Body of pancreas (tissue), 4 donors: ENCODE data around the gene NUBPL. TPM values are rescaled to one million over a fixed set of nuclear protein-coding genes. Genes with fewer than 3 reads are reported as not detected.

ENCODE experiments used
- ATAC-seq: fragments of 150-250 bp; one replicate; pipeline ENCODE4 v1.9.1; 2016
- DNase-seq, 4 donors: peaks; one replicate each; pipeline ENCODE4 v3.0.0-alpha.2; 2019
- H3K27ac ChIP-seq, 4 donors: fragments of 200-600 bp; sonication (generic); 1 replicate in 3 of 4; 2 replicates in 1 of 4; pipeline versions ENCODE4 v1.5.1 to v1.6.1; 2016 to 2019; ENCODE audit warnings: mild to moderate bottlenecking in 1 of 4, mixed read lengths in 1 of 4, moderate library complexity in 1 of 4
- H3K27me3 ChIP-seq, 2 donors: fragments of 200-600 bp; sonication (generic); one replicate each; pipeline ENCODE4 v1.6.0; 2016; ENCODE audit warnings: mild to moderate bottlenecking in 1 of 2
- H3K36me3 ChIP-seq, 2 donors: fragments of 200-600 bp; sonication (generic); replicated peaks in 1 of 2; 2 replicates each; pipeline ENCODE4 v1.5.1; 2016; ENCODE audit warnings: low read depth in 2 of 2; ENCODE audit not compliant: insufficient read depth in 1 of 2
- H3K4me1 ChIP-seq: fragments of 200-600 bp; sonication (generic); one replicate; pipeline ENCODE4 v1.6.0; 2016
- H3K4me3 ChIP-seq, 2 donors: fragments of 200-600 bp; sonication (generic); 1 replicate in 1 of 2; 2 replicates in 1 of 2; pipeline ENCODE4 v1.5.1; 2016 to 2019
- H3K9me3 ChIP-seq, 3 donors: fragments of 200-600 bp; sonication (generic); 1 replicate in 2 of 3; 2 replicates in 1 of 3; pipeline ENCODE4 v1.5.1; 2016
- CTCF ChIP-seq, 7 experiments: fragments of 450-650 bp in 4 of 7; fragments of 200-600 bp in 3 of 7; sonication (generic) in 3 of 7; IDR thresholded peaks; one replicate each; pipeline ENCODE4 v1.5.1; 2016 to 2019; ENCODE audit warnings: antibody characterized with exemption in 7 of 7
- POLR2A ChIP-seq, 3 donors: fragments of 450-650 bp; IDR thresholded peaks; one replicate each; pipeline ENCODE4 v1.6.1; 2016; ENCODE audit warnings: antibody characterized with exemption in 3 of 3, mild to moderate bottlenecking in 2 of 3
- WGBS, 2 donors: methylation state at CpG; one replicate each; pipeline ENCODE4 v1.1.5; 2017; 5-methylcytosine and 5-hydroxymethylcytosine counted together
- intact Hi-C: fragments of 100-400 bp; cut with DNase I; formaldehyde crosslinking; loops from one replicate; pipeline ENCODE4 v1.15.1; 2023
- total RNA-seq, 2 donors: library from RNA; depleted of rRNA; stranded (reverse); fragments of >200 nt; gene quantifications; one replicate each; pipeline ENCODE4 v1.1.0, GENCODE V29; 2016

NUBPL gene
- total RNA-seq, 2 donors from 2014 or later = 4.7 to 18.5 TPM

GRCh38 chr14:31884238-31884637, 323.0 kb downstream of the NUBPL start:
- Histone ChIP-seq H3K9me3 (no peaks in the 10 kb centered on the region), H3K27ac (no peak overlapping the region), H3K36me3 (no peaks in the 10 kb centered on the region), H3K4me3 (no peak overlapping the region), H3K27me3 (no peaks in the 10 kb centered on the region), H3K4me1 (no peaks in the 10 kb centered on the region)
- no peak for ATAC-seq
- DNase-seq = no peak
- 84 to 91% methylated on average over 2 of the region's 2 CpGs for WGBS, 2 donors
- TF ChIP-seq POLR2A (IDR thresholded peaks at IDR 0.05) = no peak
- no peak for TF ChIP-seq CTCF (IDR thresholded peaks at IDR 0.05)
- intact Hi-C loops = no loop called here

- 76 to 77% methylated on average over 7 of the region's 7 CpGs for WGBS, 2 donors
- TF ChIP-seq CTCF (IDR thresholded peaks at IDR 0.05) = no peak
- no peak for TF ChIP-seq POLR2A (IDR thresholded peaks at IDR 0.05)
- DNase-seq (no peak), ATAC-seq (no peak)
- intact Hi-C loops = no loop called here
- H3K27ac ChIP-seq = no peak overlapping the region
- H3K36me3 ChIP-seq = no peaks in the 10 kb centered on the region
- H3K27me3 ChIP-seq = no peaks in the 10 kb centered on the region
- no peaks in the 10 kb centered on the region for H3K9me3 ChIP-seq
- no peak overlapping the region for H3K4me3 ChIP-seq
- no peaks in the 10 kb centered on the region for H3K4me1 ChIP-seq
Measured at GRCh38 chr14:31884776-31885379, 323.7 kb downstream of the NUBPL start.

GRCh38 chr14:31886156-31886835, 325.1 kb downstream of the NUBPL start:
- Histone ChIP-seq H3K9me3 (no peaks in the 10 kb centered on the region), H3K27ac (no peak overlapping the region), H3K36me3 (no peaks in the 10 kb centered on the region), H3K27me3 (no peaks in the 10 kb centered on the region), H3K4me3 (no peak overlapping the region), H3K4me1 (no peaks in the 10 kb centered on the region)
- intact Hi-C loops = no loop called here
- WGBS, 2 donors = 66 to 70% methylated on average over 3 of the region's 3 CpGs
- DNase-seq (no peak), ATAC-seq (no peak)
- TF ChIP-seq POLR2A (IDR thresholded peaks at IDR 0.05) (no peak), CTCF (IDR thresholded peaks at IDR 0.05) (no peak)

GRCh38 chr14:31887929-31888580, 326.9 kb downstream of the NUBPL start:
- TF ChIP-seq CTCF (IDR thresholded peaks at IDR 0.05) = no peak
- no peak for TF ChIP-seq POLR2A (IDR thresholded peaks at IDR 0.05)
- Histone ChIP-seq H3K27ac (no peak overlapping the region), H3K4me3 (no peak overlapping the region), H3K36me3 (no peaks in the 10 kb centered on the region), H3K27me3 (no peaks in the 10 kb centered on the region), H3K4me1 (no peaks in the 10 kb centered on the region), H3K9me3 (no peaks in the 10 kb centered on the region)
- DNase-seq = no peak
- intact Hi-C loops = no loop called here
- WGBS, 2 donors = 76 to 80% methylated on average over 4 of the region's 4 CpGs
- no peak for ATAC-seq
